ENCODE results near the gene AGBL5.
A peak's percentile ranks its signal among the peaks of the same experiment; 100 is the strongest.
"Not testable (repeated sequence)": the region's sequence is repeated elsewhere in the genome, so short reads cannot be mapped to it uniquely, and the experiment has no call there.

The AGBL5 gene

DNA sequence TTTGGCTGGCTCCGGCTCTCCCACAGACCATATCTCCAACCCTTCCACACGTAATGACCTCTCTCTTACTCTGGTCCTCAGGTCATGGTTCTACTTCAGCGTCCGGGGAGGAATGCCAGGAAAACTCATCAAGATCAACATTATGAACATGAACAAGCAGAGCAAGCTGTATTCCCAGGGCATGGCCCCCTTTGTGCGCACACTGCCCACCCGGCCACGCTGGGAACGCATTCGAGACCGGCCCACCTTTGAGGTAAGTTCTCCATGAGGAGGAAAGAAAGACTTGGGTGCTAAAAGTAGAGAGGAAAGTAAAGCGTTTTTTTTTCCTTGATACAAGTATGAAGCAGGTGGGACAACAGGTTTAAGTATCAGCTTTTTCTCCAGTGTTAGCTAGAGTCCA lies 1.9 kb downstream of the AGBL5 start:
- DNase-seq: no peak

DNA sequence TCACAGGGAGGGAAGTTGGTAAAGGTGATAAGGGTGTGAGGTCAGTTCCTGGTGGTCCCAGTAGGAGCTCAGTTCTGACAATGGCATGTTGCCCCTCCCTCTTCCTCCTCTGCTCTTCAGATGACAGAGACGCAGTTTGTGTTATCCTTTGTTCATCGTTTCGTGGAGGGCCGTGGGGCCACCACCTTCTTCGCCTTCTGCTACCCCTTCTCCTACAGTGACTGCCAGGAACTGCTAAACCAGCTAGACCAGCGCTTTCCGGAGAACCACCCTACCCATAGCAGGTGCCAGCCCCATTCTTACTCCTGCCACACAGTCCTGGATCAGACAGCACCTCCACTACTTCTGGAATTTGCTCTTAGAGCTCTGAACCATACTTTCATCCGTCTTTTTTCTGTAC lies 2.3 kb downstream of the AGBL5 start:
- no peak for DNase-seq

DNA sequence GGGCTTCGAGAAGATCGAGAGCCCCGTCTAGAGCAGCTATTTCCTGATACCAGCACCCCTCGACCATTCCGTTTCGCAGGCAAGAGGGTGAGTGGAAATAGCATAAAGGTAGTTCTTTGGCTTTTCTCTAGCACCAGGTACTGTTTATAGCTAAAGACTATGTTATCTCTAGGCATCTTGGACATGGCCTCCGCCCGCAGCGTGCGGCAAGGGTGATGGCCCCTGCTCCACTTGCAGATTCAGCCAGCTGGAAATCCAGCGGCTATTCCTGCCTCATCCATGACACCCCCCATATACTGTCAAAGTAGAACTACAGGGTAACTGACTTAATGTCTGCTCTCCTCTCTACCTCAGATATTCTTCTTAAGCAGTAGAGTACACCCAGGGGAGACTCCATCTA lies 3.3 kb downstream of the AGBL5 start:
- DNase-seq: no peak

DNA sequence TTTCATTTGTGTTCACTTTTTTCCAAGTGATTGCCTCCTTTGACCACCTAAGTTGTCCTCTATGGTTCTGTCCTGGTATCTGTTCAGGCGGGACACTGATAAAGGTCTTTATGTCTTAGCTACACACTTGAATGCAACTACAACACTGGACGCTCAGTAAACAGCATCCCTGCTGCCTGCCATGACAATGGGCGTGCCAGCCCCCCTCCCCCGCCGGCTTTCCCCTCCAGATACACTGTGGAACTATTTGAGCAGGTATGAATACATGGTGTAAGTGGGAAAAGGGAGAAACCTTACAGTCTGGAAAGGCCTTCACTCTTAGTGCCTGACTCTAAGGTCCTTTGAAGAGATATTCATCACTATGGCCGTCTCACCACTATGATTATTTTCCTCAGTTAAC lies 5.7 kb downstream of the AGBL5 start:
- DNase-seq: no peak

DNA sequence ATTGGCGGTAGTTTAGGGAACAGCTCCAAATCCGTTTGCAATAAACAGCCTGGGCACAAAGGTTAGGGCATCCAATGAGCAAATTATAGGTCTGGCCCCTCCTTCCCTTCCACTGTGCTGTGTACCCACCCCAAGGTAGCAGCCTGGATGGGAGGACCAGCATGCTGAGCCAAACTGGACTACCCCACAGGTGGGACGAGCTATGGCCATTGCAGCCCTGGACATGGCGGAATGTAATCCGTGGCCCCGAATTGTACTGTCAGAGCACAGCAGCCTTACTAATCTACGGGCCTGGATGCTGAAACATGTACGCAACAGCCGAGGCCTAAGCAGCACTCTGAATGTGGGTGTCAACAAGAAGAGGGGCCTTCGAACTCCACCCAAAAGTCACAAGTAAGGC lies 6.7 kb downstream of the AGBL5 start:
- no peak for DNase-seq

DNA sequence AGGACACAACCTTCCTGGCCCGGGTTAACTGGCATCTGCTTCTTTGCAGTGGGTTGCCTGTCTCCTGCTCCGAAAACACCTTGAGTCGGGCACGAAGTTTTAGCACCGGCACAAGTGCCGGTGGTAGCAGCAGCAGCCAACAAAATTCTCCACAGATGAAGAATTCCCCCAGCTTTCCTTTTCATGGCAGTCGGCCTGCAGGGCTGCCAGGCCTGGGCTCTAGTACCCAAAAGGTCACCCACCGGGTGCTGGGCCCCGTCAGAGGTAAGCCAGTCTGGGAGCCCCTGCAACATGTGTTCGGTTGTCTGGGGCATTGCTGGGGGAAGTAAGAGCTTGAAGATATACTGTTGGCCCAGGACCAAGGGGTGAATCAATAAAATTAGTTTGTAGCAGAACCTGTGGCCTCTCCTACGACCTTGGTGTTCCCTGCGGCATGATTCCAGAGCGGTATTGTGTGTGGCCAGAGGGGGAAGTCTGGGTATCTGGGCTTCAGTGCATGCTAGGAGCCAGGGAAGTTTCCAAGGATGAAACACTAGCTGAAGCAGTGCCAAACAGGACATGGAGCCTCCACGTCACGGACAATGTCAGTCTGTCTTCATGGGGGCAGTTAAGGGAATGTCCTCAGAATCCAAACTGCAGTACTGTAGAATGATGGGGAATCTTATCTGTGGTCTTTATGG lies 7.8 kb downstream of the AGBL5 start:
- DNase-seq: no peak

DNA sequence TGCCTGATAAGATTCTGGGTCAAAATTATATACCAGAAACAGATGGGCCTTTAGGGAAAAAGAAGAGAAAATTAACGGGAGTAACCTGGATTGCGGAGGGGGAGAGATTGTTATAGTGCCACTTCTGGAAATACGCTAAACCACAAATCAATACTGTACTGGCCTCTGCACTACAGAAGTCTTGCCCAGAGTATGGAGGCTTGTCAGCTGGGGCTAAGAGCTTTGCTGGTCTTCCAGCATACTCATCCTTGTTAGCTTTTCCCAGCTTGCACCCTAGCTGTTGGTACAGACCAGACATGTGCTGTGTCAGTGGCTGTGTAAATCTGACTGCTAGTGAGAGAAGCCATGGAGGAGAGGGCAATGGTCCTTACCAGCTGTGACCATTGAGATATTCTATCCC lies 8.9 kb downstream of the AGBL5 start:
- DNase-seq: no peak

DNA sequence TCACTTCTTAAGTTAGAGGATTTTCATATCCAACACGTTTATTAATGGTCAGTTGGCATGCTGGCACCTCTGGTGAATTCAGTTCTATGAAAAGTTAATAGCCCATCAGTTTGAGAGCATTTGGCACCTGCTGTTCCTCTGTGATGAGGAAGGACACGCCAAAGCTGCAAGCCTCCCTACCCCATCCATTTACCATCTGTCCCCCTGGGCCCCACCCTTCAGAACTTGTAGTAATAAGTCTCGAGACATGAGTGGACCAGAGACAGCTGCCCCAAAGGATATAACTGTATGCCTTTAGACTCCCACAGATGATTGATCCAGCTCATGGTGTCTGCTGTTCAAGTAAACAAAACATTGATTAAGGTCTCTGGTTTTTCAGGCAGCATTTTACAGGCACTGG lies 13.7 kb downstream of the AGBL5 start:
- no peak for DNase-seq

DNA sequence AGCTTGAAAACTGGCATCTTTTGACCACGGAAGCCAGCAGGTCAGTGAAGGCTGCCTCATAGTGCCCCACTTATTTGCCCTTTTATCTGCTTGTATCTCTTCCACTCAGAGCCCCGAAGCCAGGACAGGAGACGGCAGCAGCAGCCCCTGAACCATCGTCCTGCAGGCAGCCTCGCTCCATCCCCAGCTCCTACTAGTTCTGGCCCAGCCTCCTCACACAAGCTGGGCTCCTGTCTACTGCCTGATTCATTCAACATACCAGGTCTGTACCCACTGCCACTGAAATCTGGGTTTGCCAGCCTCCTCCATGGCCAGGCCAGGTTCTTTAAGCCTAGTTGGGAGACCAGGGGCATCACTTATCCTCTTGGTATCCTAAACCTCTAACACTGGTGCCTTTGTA lies 15.9 kb downstream of the AGBL5 start:
- DNase-seq: no peak

DNA sequence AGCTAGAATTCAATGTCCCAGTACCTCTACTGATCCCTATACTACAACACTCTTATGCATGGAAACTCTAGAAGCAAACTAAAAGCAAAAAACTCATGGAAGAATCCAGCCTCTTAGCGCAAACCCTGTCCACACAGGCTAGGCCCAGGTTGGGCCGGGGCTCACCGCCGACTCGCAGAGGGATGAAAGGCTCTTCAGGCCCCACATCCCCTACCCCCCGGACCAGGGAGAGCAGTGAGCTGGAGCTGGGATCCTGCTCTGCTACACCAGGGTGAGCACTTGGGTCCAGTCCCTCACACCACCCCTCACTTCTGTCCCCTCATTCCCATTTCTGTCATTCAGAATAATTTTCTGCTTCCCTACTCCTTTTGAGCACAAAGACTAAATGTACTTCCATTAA lies 18.0 kb downstream of the AGBL5 start:
- no peak for DNase-seq

DNA sequence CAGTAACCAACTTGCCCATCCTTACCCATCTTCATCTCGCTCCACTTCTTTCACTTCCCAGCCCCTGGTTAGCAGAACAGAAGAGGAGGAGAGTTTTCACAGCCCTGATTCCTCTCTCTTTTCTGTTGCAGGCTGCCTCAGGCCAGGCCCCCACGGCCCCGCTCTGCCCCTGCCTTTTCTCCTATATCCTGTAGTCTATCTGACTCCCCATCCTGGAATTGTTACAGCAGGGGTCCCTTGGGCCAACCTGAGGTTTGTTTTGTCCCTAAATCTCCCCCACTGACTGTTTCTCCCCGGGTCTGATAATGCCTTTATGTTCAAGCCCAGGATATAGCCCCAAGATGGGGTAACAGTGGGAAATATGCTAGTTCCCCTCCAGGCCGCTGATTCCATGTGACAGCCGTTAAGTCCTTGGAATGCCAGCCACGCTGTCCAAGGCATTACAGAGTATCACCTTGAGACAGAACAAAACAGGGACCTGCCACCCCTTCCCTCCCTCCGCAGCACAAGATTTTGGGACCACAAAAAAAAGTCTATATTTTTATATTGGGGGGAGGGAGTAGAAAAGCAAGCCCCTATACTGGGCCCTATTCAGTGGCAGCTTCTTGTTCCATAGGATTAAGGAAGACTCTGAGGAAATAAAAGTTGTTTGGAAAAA lies 18.6 kb downstream of the AGBL5 start:
- DNase-seq: no peak

DNA sequence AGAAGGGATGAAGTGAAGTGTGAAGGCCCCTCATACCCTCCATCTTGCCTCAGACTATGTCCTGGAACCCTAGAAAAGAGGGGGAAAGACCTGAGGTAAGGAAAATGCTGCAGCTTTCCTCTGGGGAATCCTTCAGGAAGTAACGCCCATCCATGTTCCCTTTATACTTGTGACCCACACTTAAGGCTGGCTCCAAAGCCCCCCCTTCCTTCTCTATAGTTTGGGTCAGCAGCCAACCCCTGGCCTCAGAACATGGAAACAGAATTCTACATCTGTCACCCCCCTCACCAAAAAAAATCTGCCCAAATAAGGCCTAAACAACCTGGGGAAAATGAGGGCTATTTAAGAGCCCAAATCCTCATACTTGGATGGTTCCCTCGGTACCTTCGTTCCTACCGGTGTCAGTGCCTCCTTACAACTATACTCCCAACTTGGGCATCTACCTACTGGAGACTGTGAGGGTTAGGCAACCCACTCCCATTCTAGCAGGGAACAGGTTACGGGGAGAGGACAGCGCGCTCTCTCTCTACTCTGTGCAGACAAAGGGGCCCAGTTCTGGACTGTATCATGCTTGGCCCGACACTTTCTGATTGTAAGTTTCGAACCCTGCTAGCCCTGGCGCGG lies 19.3 kb downstream of the AGBL5 start:
- DNase-seq: no peak

DNA sequence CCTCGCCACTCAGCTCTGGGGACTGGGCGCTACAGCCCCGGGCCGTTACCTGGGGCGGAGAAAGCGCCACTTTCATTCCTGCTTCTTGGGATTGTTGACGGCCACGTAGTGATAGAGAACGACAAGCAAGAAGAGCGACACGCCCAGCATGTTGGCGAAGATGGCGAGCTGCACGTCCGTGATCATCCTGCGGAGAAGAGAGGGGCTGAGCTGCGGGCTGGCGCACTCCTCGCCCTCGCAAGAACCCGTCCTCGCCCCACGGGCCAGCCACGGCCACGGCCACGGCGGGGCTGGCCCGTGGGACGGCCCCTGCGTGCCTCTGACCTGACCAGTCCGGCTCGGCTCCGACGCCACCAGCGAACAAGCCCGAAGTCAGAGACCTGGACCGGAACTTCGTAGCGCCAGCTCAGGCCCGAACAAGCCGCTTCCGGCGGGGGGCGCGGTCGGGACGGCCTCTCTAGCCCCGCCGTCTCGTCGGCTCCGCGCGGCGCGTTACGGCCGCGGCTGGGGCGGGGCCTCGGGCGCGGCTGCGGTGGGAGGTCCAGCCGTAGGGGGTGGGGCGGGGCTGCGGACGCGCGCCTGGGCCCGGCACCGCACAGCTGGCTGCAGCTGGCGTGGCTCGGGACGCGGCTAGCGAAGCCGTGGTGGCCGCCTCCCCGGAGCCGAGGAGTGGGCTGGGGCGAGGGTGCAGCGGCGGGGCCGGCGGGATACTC lies 20.0 kb downstream of the AGBL5 start, which contains the start of gene OST4:
Gene OST4 (minus strand): TSS at position 378 of the 713 bp plus-strand sequence.
- DNase-seq: peak; percentile 95

DNA sequence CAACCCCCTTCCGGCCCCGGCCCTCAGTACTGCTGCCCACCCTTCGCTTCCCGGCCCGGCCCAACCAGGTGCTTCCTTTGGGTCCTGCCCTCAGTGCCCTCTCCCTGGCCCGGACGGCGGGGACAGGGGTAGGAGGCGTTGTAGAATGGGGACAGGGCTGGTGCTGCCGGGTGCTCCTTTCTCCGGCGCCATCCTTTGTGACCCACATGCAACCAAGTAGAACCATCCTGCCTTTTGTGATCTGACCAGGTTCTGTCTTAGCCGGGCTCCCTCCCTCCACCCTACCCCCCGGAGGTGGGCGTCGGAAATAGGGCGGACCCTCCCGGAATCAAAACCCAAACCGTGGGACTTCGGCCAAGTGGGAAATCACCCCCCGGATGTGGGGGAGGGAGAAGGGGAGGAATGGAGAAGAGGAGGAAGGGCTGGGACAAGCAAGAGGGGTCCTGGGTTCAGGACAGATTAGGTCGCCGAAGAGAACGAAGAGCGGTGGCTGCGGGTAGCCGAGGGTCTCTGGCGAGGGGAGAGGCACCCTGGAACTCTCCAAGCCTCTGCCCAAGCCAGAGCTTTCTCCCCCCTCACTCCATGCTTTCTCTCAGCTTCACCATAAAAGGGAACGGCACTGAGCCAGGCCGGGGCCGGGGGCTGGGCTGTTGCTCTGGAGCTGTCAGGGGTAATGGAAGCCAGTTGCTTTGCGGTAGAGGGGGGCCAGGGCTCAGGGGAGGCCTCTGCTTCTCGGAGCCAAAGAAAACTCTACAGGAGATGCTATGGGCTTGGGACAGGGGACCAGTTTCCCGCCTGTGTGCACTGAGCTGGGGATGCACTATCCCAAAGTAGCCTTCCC lies 20.7 kb downstream of the AGBL5 start:
- peak; percentile 91 for DNase-seq

DNA sequence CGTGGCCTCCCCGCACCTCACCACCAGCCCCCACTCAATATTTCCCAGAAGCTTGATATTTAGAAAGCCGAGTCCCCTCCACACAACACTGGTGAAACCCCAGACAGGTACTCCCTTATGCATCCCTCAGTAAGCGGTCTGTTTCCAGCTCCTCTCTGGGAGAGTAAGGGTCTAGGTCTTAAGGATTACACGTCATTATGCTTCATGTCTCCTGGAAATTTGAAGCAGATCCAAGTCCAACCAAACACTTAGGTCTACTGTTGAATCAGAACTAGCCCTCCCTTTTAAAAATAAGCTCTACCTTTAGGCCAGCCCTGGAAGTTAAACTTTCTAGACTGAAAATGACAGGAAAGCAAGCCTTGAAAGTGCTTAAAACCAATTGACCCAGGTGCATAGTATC lies 21.5 kb downstream of the AGBL5 start:
- DNase-seq: no peak

DNA sequence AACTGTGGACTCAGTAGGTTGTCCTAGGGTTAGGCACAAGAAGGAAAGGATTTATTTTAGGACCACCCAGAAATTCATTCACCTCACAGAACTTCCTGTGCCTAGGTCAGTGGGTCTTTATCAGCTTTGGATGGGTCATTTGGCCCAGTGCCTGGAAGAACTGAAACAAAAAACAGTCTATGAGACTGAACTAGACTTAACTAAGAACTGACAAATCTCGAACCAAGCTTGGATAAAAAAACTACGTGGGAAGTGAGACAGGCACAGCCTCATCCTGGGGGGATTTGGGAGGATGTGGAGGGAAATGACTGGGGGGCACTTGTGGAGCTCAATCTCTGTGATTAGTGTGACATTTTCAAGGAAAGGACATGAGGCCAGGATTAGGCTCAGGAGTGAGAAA lies 22.3 kb downstream of the AGBL5 start:
- DNase-seq: no peak

DNA sequence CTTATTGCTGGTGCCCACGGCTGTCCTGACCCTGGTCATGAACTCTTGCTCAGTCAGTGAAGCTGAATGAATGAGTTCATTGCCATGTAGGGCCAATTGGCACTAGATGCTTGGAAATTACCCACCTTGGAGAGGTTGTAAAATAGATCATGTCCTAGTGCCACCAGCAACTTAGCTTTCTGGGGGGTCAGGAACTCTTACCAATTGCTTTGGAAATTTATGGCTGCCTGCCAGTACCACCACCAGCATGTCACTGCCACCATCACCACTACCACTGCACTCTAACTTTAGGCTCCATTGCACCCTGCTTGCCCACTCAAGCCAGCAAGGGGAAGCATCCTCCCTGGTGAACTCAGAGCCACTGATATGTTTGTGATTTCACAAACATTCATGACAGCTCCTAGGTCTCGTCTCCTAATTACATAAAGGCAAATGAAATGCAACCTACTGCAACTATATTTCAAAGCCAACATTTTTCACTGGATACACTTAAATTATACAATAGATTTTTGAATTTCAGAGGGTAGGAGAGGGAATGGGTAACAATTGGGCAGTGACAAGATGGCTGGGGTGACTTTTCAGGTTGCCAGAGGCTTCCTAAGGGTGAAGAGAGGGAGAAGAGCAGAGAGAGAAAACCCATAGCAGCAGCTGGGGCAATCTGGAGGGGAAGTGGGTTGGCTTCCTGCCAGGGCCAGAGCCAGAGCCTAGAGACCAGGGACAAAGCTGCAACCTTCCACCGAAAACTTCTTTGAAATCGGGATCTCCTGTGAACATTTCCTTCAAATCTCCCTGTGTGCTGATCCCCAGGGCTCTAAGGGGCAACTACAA lies 23.5 kb downstream of the AGBL5 start:
- no peak for DNase-seq

DNA sequence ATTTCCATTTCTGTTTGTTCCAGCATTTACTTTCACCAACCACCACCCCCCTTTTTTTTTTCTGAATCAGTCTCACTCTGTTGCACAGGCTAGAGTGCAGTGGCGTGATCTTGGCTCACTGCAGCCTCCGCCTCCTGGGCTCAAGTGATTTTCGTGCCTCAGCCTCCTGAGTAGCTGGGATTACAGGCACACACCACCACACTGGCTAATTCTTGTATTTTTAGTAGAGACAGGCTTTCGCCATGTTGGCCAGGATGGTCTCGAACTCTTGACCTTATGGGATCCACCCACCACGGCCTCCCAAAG lies 24.1 kb downstream of the AGBL5 start:
- not testable (repeated sequence) for DNase-seq

DNA sequence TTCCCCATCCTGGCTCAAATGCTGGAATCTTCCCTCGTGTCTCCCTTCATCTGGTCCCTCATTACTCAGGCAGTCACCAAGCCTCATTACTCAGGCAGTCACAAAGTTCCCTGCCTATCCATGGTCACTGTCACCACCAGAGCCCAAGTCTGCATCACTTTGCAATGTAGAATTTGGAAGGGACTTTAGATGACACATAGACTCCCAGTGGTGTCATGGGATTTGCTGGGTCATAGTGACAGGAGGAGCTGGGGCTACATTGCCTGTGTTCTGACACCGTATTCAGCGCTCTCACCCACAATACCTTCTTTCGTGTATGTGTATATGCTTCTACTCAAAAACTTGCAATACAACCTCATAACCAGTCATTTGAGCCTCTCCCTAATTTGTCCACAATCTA lies 24.9 kb downstream of the AGBL5 start:
- no peak for DNase-seq

DNA sequence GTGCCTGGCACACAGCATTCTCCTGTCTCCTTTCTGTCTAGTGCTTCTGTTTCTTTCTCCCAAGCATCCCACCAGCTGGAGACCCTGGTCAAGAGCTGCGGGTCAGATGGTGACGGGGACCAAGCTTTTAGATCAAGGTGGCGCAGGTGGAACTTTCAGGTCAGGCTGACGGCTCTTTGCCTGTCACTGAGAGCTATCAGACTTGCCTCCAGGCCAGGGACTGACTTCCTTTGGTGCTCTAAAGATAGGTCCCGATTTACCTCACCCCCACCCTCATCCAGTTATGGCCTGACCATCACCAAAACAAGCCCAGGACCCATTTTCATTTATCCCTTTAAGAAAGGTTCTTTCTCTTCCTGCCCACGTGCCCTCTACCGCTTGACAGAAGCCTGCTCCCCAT lies 25.8 kb downstream of the AGBL5 start:
- DNase-seq: no peak

DNA sequence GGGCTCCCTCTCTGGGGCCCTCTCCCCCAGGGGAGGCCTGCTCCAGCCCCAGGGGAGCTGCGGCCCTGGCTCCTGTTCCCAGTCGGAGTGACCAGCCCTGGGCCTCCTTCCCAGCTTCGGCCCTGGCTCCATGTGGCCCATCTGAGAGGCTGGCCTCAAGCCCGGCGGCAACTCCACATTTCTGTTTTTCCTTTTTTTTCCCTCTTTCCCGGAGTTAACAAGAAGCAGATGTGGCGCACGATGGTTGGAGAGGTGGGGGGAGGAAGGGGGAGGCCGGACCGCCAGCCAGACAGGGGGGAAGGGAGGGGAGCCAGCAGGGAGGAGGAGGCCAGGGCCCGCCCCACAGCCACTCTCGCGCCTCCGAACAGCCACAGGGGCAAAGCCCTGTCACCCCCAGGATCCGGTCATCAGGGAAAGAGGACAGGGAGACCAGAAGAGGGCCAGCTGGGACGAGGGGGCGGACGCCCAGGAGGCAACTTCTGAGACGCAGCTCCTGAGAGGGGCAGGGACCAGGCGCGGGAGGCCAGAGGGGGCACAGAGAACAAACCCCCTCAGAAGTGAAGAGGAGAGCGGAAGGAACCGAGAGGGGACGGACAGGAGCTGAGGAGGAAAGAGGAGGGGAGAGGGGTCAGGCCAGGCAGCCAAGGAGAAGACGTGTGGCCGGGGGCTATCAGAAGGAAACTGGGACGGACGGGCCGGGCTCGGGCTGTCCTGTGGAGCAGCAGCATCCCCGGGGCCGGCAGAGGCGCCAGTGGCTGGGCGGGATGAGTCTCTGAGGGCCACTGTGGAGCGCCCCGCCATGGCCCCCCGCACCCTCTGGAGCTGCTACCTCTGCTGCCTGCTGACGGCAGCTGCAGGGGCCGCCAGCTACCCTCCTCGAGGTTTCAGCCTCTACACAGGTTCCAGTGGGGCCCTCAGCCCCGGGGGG lies 27.1 kb downstream of the AGBL5 start, which contains the start of gene EMILIN1:
Gene EMILIN1 (plus strand): TSS at position 349 of the 928 bp plus-strand sequence. CDS start 451 bp downstream, at position 800.
- peak; percentile 96 for DNase-seq

Data from left hindlimb (tissue), 1 donor.